Activated T-helper 1 cell treated with anti-CD3 and anti-CD28 coated beads, Interleukin-2, amount 50 U/mL, for 16 hours (primary cell): ENCODE data around the gene INTS15.
"Not testable (repeated sequence)": the region's sequence is repeated elsewhere in the genome, so short reads cannot be mapped to it uniquely, and the experiment has no call there.

Experiments used
- DNase-seq, 2 donors: peaks; one replicate each; pipeline ENCODE4 v3.0.0-alpha.2; 2020; ENCODE audit warnings: low read depth in 1 of 2, low spot score in 1 of 2

INTS15 gene

DNA sequence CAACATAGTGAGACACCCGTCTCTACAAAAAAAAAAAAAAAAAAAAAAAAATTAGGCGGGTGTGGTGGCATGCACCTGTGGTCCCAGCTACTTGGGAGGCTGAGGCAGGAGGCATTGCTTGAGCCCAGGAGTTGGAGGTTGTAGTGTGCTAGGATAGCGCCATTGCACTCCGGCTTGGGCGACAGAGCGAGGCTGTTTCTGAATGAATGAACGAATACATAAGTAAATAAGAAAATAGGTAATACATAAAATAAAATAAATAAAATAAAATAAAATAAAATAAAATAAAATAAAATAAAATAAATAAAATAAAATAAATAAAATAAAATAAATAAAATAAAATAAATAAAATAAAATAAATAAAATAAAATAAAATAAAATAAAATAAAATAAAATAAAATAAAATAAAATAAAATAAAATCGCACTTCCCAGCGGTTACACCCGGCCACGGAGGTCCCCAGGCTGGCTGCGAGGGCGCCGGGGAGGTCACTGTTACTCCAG is 12.9 kb upstream of the INTS15 start:
- DNase-seq, result not testable (repeated sequence)

- peak; percentile 59 to 81 for DNase-seq
Observed at GRCh38 chr7:6577369-6578113, 12.3 kb upstream of the INTS15 start, which contains the start of gene ZDHHC4. Gene ZDHHC4 (plus strand): TSS chr7:6577454. CDS start chr7:6580562, 3,108 bp downstream.

DNA sequence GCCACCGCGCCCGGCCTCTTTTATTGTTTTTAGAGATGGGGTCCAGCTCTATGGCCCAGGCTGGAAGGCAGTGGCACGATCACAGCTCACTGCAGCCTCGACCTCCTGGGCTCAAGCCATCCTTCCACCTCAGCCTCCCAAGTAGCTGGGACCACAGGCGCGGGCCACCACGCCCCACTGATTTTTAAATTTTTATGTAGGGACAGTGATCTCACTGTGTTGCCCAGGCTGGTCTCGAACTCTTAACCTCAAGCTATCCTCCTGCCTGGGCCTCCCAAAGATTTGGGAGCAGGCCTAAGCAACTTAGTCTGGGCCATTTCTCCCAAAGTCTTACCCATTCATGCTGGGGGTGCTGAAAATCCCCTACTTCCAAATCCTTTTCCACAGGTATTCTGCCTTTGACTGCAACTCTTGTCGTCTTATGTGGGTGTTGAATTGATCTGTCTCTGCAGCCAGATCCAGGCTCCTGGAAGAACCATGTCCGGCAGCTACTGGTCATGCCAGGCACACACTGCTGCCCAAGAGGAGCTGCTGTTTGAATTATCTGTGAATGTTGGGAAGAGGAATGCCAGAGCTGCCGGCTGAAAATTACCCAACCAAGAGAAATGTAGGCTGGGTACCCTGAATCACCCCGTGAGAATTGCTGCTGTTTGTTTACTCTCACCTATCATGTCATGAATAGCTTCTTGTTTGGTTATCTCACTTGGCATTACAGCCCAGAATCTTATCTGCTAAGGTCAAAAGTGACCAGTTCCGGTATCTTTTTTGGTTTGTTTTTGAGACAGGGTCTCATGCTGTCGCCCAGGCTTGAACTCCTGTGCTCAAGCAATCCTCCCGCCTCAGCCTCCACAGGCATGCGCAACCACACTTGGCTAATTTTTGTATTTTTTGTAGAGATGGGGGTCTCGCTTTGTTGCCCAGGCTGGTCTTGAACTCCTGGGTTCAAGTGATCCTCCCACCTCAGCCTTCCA is 11.4 kb upstream of the INTS15 start:
- no peak for DNase-seq

DNA sequence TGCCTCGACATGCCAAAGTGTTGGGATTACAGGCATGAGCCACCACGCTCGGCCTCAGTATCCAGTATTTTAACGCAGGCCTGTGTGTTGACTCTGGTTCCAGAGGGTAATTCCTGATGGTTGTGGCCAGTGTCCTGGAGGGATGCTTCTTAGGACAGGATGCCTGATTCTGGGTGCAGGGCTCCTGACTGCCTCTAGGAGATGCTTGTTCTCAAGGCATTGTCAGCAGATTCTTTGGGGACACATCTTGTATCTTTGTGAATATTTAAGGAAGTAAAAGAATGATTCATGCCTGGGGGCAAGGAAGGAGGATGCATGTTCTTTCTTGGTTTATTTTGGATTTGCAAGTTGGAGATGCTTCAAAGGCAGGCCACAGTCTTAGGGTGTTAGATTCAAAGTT is 10.4 kb upstream of the INTS15 start:
- DNase-seq, result no peak

DNA sequence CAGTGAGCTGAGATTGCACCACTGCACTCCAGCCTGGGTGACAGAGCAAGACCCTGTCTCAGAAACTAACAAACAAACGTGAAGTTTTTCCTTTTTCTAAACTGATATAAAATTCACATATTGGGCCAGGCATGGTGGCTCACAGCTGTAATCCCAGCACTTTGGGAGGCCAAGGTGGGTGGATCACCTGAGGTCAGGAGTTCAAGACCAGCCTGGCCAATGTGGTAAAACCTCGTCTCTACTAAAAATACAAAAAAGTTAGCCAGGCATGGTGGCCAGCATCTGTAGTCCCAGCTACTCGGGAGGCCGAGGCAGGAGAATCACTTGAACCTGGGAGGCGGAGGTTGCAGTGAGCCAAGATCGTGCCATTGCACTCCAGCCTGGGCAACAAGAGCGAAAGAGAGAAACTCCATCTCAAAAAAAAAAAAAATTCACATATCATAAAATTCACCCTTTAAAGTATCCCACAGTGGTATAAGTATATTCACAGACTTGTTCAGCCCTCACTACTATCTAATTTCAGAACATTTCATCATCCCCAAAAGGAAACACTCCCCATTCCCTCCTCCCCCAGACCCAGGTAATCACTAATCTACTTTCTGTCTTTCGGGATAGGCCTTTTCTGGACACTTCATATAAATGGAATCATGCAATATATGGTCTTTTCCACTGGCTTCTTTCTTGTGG is 3.9 kb upstream of the INTS15 start:
- DNase-seq, result not testable (repeated sequence)

- DNase-seq, result no peak
Observed at GRCh38 chr7:6588566-6588965, 1.3 kb upstream of the INTS15 start.

GRCh38 chr7:6589151-6589828 is 531 bp upstream of the INTS15 start:
- no peak for DNase-seq

GRCh38 chr7:6590645-6591110 is 857 bp downstream of the INTS15 start:
- DNase-seq, result no peak

DNA sequence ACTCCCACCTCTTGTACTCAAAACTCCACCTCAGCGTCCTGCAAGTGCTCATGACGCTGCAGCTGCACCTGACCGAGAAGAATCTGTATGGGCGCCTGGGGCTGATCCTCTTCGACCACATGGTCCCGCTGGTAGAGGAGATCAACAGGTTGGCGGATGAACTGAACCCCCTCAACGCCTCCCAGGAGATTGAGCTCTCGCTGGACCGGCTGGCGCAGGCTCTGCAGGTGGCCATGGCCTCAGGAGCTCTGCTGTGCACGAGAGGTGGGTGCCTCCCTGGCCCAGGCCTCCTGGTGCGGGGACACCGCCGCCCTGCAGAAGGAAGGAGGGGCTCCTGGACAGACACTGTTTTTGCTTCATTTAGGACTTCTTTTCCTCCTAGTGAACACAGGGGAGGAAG is 10.3 kb downstream of the INTS15 start:
- no peak for DNase-seq

DNA sequence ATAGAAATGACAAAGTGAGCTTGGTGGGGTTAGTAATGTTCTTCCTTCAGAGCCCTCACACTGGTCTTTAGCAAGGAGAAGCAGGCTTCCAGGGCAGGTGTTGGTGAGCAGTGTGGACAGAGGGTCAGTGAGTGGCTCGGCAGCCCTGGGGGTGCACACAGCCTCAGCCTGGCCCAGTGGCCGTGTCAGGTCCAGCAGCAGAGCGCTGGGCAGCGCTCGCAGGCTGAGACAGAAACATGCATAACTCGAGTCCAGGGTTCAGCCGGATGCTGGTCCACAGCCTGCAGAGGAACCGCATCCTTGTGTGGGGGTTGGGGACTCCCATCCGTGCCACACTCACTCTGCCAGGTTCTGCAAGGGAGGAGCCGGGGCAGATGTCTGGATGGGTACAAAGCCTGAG is 14.6 kb downstream of the INTS15 start:
- DNase-seq, result no peak

- DNase-seq, result no peak
Observed at GRCh38 chr7:6606866-6607583, 17.2 kb downstream of the INTS15 start.

DNA sequence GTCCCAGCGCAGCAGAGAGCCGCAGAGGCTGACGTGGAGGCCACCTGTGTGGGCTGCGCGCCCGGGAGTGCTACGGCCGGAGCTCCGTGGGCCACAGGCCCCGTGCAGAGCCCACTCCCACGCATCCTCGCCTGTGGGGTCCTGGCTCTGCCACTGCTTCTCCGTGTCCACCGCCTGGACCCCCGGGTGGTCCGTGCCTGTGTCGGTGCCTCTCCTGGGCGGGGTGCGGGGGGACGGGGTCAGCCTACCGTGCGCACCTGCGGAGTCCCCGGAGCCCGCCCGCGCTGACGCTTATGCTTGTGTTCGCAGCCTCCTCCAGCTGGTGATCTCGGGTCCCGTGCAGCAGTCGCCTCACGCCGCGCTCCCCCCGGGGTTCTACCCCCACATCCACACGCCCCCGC is 17.8 kb downstream of the INTS15 start:
- no peak for DNase-seq

DNA sequence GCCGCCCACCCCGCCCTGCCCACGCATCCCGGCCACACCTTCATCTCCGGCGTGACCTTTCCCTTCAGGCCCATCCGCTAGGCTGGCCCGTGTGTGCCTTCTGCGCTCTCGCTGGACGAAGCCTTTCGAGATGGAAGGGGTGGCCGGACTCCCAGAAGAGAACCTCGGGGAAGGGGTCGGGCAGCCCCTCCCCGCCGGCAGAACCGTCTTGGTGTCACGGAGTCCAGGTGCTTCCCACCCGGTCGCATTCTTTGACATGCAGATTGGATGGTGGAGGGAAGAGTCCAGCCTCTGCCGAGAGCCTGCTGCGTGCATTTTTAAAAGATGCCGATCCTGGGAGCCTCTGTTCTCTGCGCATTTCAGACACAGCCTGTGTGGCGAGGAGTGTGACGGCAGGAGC is 18.3 kb downstream of the INTS15 start:
- DNase-seq, result no peak

- DNase-seq, result no peak
Observed at GRCh38 chr7:6608794-6609193, 19.0 kb downstream of the INTS15 start.

DNA sequence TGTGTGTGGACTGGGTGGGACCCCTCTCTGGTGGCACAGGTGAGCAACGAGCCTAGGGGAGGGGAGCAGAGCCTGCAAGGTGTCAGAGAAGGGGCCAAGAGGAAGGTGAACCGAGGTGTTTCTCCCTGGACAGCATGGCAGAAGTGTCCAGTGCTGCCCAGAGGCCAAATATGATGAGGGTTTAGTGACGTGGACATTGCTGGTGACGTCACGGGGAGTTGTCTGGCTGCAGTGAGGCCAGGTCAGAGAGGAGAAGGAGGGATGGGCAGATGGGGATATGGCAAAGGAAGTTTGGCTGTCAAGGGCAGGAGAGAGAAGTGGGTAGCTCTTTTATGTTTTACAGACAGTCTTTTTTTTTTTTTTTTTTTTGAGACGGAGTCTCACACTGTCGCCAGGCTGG is 23.0 kb downstream of the INTS15 start:
- DNase-seq, result no peak

GRCh38 chr7:6613706-6614105 is 23.9 kb downstream of the INTS15 start:
- no peak for DNase-seq

GRCh38 chr7:6614953-6615722 is 25.3 kb downstream of the INTS15 start, which contains the start of gene ZNF853:
Gene ZNF853 (plus strand): TSS chr7:6615610. CDS start chr7:6616175, 565 bp downstream.
- DNase-seq, result no peak

DNA sequence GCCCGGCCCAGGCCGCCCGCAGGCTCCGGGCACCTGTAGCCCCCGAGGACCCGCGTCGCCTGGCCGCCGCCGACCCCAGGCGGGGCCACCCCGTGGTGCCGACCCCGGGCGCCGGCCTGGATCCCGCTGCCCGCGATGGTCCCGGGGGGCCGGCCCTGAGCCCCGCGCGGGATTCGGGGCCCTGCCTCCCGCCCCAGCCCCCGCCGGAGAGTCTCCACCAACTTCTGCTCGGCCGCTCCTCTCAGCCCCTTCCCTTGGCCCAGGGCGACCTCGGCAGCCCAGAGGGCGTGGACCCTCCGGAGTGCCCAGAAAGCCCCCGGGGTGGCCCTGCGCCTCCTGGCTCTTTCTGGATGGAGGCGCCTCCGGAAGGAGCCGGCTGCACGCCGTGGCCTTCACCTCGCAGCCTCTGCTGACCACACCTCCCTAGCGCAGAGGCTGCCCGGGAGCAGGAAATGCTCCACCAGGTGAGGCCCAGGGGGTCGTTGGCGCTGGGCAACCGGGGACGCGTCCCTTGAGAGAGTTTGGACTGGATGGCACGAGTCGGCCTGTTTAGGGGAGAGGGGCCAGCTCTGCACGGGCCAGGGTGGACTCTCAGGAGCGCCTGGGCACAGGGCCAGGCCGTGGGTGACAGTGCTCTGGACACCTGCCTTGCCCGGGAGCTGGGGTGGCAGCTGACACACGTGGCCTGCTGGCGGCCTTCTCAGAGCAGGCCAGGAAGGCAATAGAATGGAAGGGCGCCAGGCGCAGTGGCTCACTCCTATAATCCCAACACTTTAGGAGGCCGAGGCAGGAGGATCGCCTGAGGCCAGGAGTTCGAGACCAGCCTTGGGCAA is 26.1 kb downstream of the INTS15 start:
- no peak for DNase-seq
